Right lobe of liver (tissue), 6 donors: ENCODE measurements around the gene MRPL39. TPM values are rescaled to one million over a fixed set of nuclear protein-coding genes. Genes with fewer than 3 reads are reported as not detected.
A peak's percentile ranks its signal among the peaks of the same experiment; 100 is the strongest.

Experiments used
- ATAC-seq, 4 donors: fragments of 200-7000 bp; cut with Tn5 transposase; one replicate each; pipeline ENCODE4 v1.9.1; 2020; ENCODE audit warnings: mild to moderate bottlenecking in 4 of 4, moderate library complexity in 4 of 4
- DNase-seq, 3 donors: peaks; one replicate each; pipeline ENCODE4 v3.0.0-alpha.2; 2020
- H3K27ac ChIP-seq, 3 donors: fragments of 200-600 bp; one replicate each; pipeline ENCODE4 v1.8.0; 2022
- H3K27me3 ChIP-seq, 2 donors: fragments of 200-600 bp; one replicate each; pipeline ENCODE4 v1.8.0; 2022
- H3K36me3 ChIP-seq, 4 donors: fragments of 200-600 bp; sonication (generic) in 1 of 4; one replicate each; pipeline versions ENCODE4 v1.5.1 to v1.8.0; 2017 to 2022; ENCODE audit warnings: control low read depth in 1 of 4
- H3K4me1 ChIP-seq, 4 donors: fragments of 200-600 bp; sonication (generic) in 1 of 4; one replicate each; pipeline versions ENCODE4 v1.5.1 to v1.8.0; 2017 to 2022; ENCODE audit warnings: control low read depth in 1 of 4
- H3K4me3 ChIP-seq, 3 donors: fragments of 200-600 bp; one replicate each; pipeline ENCODE4 v1.8.0; 2022
- H3K9me3 ChIP-seq, 4 donors: fragments of 200-600 bp; sonication (generic) in 1 of 4; one replicate each; pipeline versions ENCODE4 v1.5.1 to v1.8.0; 2017 to 2022; ENCODE audit warnings: control low read depth in 1 of 4
- POLR2A ChIP-seq: fragments of 450-650 bp; IDR thresholded peaks from one replicate; pipeline ENCODE4 v1.6.1; 2017; ENCODE audit warnings: antibody characterized with exemption, mild to moderate bottlenecking
- WGBS: methylation state at CpG from one replicate; pipeline ENCODE4 v1.1.6; 2018; ENCODE audit warnings: low coverage, low lambda C conversion rate; ENCODE audit not compliant: insufficient coverage; ENCODE audit errors: missing lambda C conversion rate; 5-methylcytosine and 5-hydroxymethylcytosine counted together
- intact Hi-C, 2 donors: fragments of 100-400 bp; cut with DNase I; formaldehyde crosslinking; loops; one replicate each; pipeline versions ENCODE4 v1.11.2 to v1.14.1; 2022
- total RNA-seq, 6 experiments: library from RNA; depleted of rRNA in 2 of 6; stranded (reverse); fragments of >200 nt in 2 of 6; fragmentation: NEBNext Ultra II Directional in 3 of 6; extraction: Animal tissue kit (Norgen Biotek cat#: 25700) in 3 of 6; gene quantifications; one replicate each; pipeline versions ENCODE4 v1.1.0 to v1.2.4, GENCODE V29; 2016 to 2023
- TF ChIP-seq, protein P1 (sequence below), 4 donors: fragments of 200-600 bp in 3 of 4; fragments of 450-650 bp in 1 of 4; IDR thresholded peaks; one replicate each; pipeline versions ENCODE4 v1.5.1 to v1.8.0; 2016 to 2022; ENCODE audit warnings: antibody characterized with exemption in 4 of 4, mild to moderate bottlenecking in 2 of 4
- donor health status: DM: no; HTN: yes; CAD: no.
- donor health status: DM: no; HTN: no; CAD: no.
- donor health status: DM: no; HTN: no; CAD: no.
- donor health status: DM: no; HTN: yes; CAD: no.
- donor health status: DM: no; HTN: yes; CAD: no.

Gene MRPL39
- total RNA-seq, 6 experiments from 2014 or later, result 18.4 to 23.8 (median 19.5) TPM

- DNase-seq (no peak), ATAC-seq (no peak)
- no peak for TF ChIP-seq POLR2A
- TF ChIP-seq, protein P1, sequence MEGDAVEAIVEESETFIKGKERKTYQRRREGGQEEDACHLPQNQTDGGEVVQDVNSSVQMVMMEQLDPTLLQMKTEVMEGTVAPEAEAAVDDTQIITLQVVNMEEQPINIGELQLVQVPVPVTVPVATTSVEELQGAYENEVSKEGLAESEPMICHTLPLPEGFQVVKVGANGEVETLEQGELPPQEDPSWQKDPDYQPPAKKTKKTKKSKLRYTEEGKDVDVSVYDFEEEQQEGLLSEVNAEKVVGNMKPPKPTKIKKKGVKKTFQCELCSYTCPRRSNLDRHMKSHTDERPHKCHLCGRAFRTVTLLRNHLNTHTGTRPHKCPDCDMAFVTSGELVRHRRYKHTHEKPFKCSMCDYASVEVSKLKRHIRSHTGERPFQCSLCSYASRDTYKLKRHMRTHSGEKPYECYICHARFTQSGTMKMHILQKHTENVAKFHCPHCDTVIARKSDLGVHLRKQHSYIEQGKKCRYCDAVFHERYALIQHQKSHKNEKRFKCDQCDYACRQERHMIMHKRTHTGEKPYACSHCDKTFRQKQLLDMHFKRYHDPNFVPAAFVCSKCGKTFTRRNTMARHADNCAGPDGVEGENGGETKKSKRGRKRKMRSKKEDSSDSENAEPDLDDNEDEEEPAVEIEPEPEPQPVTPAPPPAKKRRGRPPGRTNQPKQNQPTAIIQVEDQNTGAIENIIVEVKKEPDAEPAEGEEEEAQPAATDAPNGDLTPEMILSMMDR (IDR thresholded peaks at IDR 0.05), result no peak
- H3K27ac ChIP-seq, result no peak overlapping the region
- intact Hi-C loops, result no loop called here
- no peak overlapping the region for H3K4me3 ChIP-seq
- WGBS, result 86% methylated on average over 3 of the region's 3 CpGs
- no peaks in the 10 kb centered on the region for H3K36me3 ChIP-seq
- H3K27me3 ChIP-seq, result no peaks in the 10 kb centered on the region
- peaks cover 0 to 8% (median 0%) of the 10 kb centered on the region in 4 donors for H3K4me1 ChIP-seq
- no peaks in the 10 kb centered on the region for H3K9me3 ChIP-seq
These were observed 41.7 kb downstream of the MRPL39 start for GRCh38 chr21:25565272-25566211.

DNA sequence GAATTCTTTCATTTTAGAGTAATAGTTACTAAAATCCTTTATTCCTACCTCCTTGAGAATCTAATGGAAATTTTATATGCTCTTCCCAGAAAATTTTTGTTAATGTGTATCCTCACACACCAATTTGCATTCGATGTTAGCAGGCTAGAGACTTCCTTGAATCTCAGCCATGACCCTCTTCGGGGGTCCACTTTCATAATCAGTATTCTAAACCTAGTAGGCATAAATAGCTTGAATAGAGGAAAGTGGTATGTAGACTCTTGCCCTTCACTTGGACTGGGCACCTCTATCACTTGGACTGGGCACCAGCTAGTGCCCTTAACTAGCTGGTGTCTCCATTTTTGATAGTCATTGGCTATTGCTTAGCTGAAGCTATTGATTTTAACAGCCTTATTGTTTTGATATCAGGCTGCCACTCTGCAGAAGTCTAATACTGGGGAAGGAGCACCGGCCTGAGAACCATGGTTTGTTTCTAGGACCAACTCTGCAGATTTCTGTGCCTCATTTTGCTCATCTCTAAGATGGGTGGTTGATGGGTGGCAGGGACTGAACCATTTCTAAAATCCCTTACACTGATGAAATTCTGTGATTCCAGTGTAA, 42.8 kb downstream of the MRPL39 start:
- Histone ChIP-seq H3K27ac (no peak overlapping the region), H3K36me3 (no peaks in the 10 kb centered on the region), H3K9me3 (no peaks in the 10 kb centered on the region), H3K27me3 (no peaks in the 10 kb centered on the region), H3K4me3 (no peak overlapping the region), H3K4me1 (peaks cover 0 to 8% (median 0%) of the 10 kb centered on the region in 4 donors)
- 78% methylated on average over 2 of the region's 3 CpGs for WGBS
- ATAC-seq (no peak), DNase-seq (no peak)
- intact Hi-C loops, result no loop called here
- TF ChIP-seq POLR2A, result no peak
- TF ChIP-seq, protein P1 (IDR thresholded peaks at IDR 0.05), result no peak

- DNase-seq (no peak), ATAC-seq (no peak)
- no peak overlapping the region for H3K4me3 ChIP-seq
- no peaks in the 10 kb centered on the region for H3K9me3 ChIP-seq
- H3K27ac ChIP-seq, result no peak overlapping the region
- intact Hi-C loops, result no loop called here
- H3K36me3 ChIP-seq, result no peaks in the 10 kb centered on the region
- 88% methylated on average over 2 of the region's 3 CpGs for WGBS
- TF ChIP-seq, protein P1 (IDR thresholded peaks at IDR 0.05), result no peak
- TF ChIP-seq POLR2A, result no peak
- H3K27me3 ChIP-seq, result no peaks in the 10 kb centered on the region
- H3K4me1 ChIP-seq, result peaks cover 0 to 8% (median 0%) of the 10 kb centered on the region in 4 donors
These were observed 43.7 kb downstream of the MRPL39 start for GRCh38 chr21:25563361-25564116.

- peak overlapping the region; percentile 33 to 46 (median 33) for H3K4me3 ChIP-seq
- H3K9me3 ChIP-seq, result no peaks in the 10 kb centered on the region
- H3K27me3 ChIP-seq, result no peaks in the 10 kb centered on the region
- H3K27ac ChIP-seq, result peak overlapping the region in 1 of 3 donors; percentile 53
- intact Hi-C loops, result no loop called here
- TF ChIP-seq POLR2A, result no peak
- TF ChIP-seq, protein P1 (IDR thresholded peaks at IDR 0.05), result no peak
- DNase-seq, result no peak
- 59% methylated on average over 10 of the region's 10 CpGs for WGBS
- ATAC-seq, result no peak
- peaks cover 0 to 8% (median 0%) of the 10 kb centered on the region in 4 donors for H3K4me1 ChIP-seq
- H3K36me3 ChIP-seq, result no peaks in the 10 kb centered on the region
These were observed 44.6 kb downstream of the MRPL39 start for GRCh38 chr21:25562660-25563059.
